HCT116 (cell line): ENCODE measurements around the gene TM6SF1. TPM values are rescaled to one million over a fixed set of nuclear protein-coding genes. Genes with fewer than 3 reads are reported as not detected.

Source experiments
- ATAC-seq: fragments of 200-7000 bp; cut with Tn5 transposase; 2 replicates; pipeline ENCODE4 v1.9.1; 2020; ENCODE audit warnings: mild to moderate bottlenecking, moderate library complexity
- BruUV-seq: library from RNA; stranded (reverse); fragments of 400-500 nt; replicated peaks from 2 replicates; lab custom pipeline; 2021; lab: Mats Ljungman, UMichigan
- CTCF ChIA-PET: fragments of 300-600 bp; sonication (Branson Sonifier 250); formaldehyde crosslinking; loops from one replicate; lab custom pipeline; 2021; ENCODE audit warnings: antibody characterized with exemption; lab: Charles Lee
- POLR2A ChIA-PET: fragments of 300-600, 350-600 bp; sonication (Branson Sonifier 250); formaldehyde crosslinking; loops from one replicate; lab custom pipeline; 2021; ENCODE audit warnings: antibody characterized with exemption; lab: Charles Lee
- RAD21 ChIA-PET, 2 experiments: fragments of 300-600 bp; sonication (Branson Sonifier 250); formaldehyde crosslinking; loops; one replicate each; lab custom pipeline; 2023; ENCODE audit warnings: low total read pairs in 2 of 2; ENCODE audit not compliant: uncharacterized antibody in 2 of 2, unreplicated experiment in 2 of 2, low non-redundant PET in 1 of 2; lab: Charles Lee
- DNase-seq: peaks from one replicate; pipeline ENCODE4 v3.0.0-alpha.2; 2010; ENCODE audit warnings: low read depth, low spot score
- H2AFZ ChIP-seq: fragments of 200-600 bp; shearing (Covaris generic), sonication (generic); 2 replicates; pipeline ENCODE4 v1.6.1; 2017; ENCODE audit warnings: low read depth, mixed run types, mixed read lengths, antibody characterized with exemption, low read length; ENCODE audit not compliant: poor library complexity, severe bottlenecking
- H3K27ac ChIP-seq: 2 replicates; pipeline ENCODE4 v1.5.1; 2012; ENCODE audit warnings: low read depth, low read length
- H3K27me3 ChIP-seq: fragments of 200-600 bp; sonication (generic); 2 replicates; pipeline ENCODE4 v1.6.1; 2016; ENCODE audit warnings: mixed run types, low read length, mixed read lengths; ENCODE audit not compliant: insufficient read depth
- H3K36me3 ChIP-seq, 2 experiments: fragments of 200-500 bp in 1 of 2; fragments of 200-600 bp in 1 of 2; sonication (Bioruptor generic) in 1 of 2; sonication (generic) in 1 of 2; 2 replicates each; pipeline versions ENCODE4 v1.5.1 to v1.6.1; 2014 to 2016; ENCODE audit warnings: low read length in 2 of 2, inconsistent platforms in 1 of 2, mixed read lengths in 1 of 2, mixed run types in 1 of 2; ENCODE audit not compliant: insufficient read depth in 2 of 2, control insufficient read depth in 1 of 2
- H3K4me1 ChIP-seq, 2 experiments: fragments of 200-600 bp in 1 of 2; sonication (generic) in 1 of 2; 2 replicates each; pipeline versions ENCODE4 v1.5.1 to v1.6.1; 2012 to 2017; ENCODE audit warnings: low read length in 2 of 2, inconsistent platforms in 1 of 2, mild to moderate bottlenecking in 1 of 2, mixed read lengths in 1 of 2, mixed run types in 1 of 2, moderate library complexity in 1 of 2; ENCODE audit not compliant: insufficient read depth in 2 of 2, control insufficient read depth in 1 of 2
- H3K4me2 ChIP-seq: fragments of 200-600 bp; sonication (generic); 2 replicates; pipeline ENCODE4 v1.6.1; 2017; ENCODE audit warnings: mixed run types, low read length, mixed read lengths
- H3K4me3 ChIP-seq, 2 experiments: fragments of 200-600 bp in 1 of 2; sonication (generic) in 1 of 2; replicated peaks in 1 of 2; 2 replicates each; pipeline ENCODE4 v1.5.1; 2011 to 2016; ENCODE audit warnings: low read length in 2 of 2, control low read depth in 1 of 2, low read depth in 1 of 2, mild to moderate bottlenecking in 1 of 2, mixed read lengths in 1 of 2, mixed run types in 1 of 2
- H3K79me2 ChIP-seq: fragments of 200-600 bp; sonication (generic); 2 replicates; pipeline ENCODE4 v1.6.1; 2017; ENCODE audit warnings: mild to moderate bottlenecking, mixed run types, low read length, moderate library complexity, mixed read lengths; ENCODE audit not compliant: insufficient read depth
- H3K9ac ChIP-seq: fragments of 200-600 bp; sonication (generic); 2 replicates; pipeline ENCODE4 v1.6.1; 2016; ENCODE audit warnings: low read length, mixed read lengths
- H3K9me2 ChIP-seq: fragments of 200-600 bp; sonication (generic), shearing (Covaris generic); 2 replicates; pipeline ENCODE4 v1.6.1; 2017; ENCODE audit warnings: mixed run types, mild to moderate bottlenecking, moderate library complexity; ENCODE audit not compliant: insufficient read depth
- H3K9me3 ChIP-seq, 2 experiments: fragments of 200-500 bp in 1 of 2; fragments of 200-600 bp in 1 of 2; sonication (Bioruptor generic) in 1 of 2; sonication (generic) in 1 of 2; 2 replicates each; pipeline ENCODE4 v1.6.1; 2014 to 2017; ENCODE audit warnings: low read length in 2 of 2, mixed read lengths in 2 of 2, inconsistent platforms in 1 of 2, low read depth in 1 of 2, mild to moderate bottlenecking in 1 of 2, mixed run types in 1 of 2, moderate library complexity in 1 of 2; ENCODE audit not compliant: control insufficient read depth in 1 of 2, insufficient read depth in 1 of 2
- H4K20me1 ChIP-seq: fragments of 200-600 bp; sonication (generic), shearing (Covaris generic); 2 replicates; pipeline ENCODE4 v1.6.1; 2017; ENCODE audit warnings: mixed run types, mild to moderate bottlenecking, moderate library complexity; ENCODE audit not compliant: insufficient read depth
- ATF3 ChIP-seq: IDR thresholded peaks from 2 replicates; pipeline ENCODE4 v1.6.1; 2012
- CBX3 ChIP-seq: IDR thresholded peaks from 2 replicates; pipeline ENCODE4 v1.6.1; 2012; ENCODE audit warnings: low read depth
- CTCF ChIP-seq, 3 experiments: fragments of 200-600 bp in 1 of 3; sonication (generic) in 1 of 3; IDR thresholded peaks in 2 of 3; conservative IDR thresholded peaks in 1 of 3; 2 replicates each; pipeline ENCODE4 v1.5.1; 2012 to 2017; ENCODE audit warnings: low read depth in 2 of 3, low read length in 2 of 3, antibody characterized with exemption in 1 of 3, borderline replicate concordance in 1 of 3, control low read depth in 1 of 3, mild to moderate bottlenecking in 1 of 3, mixed read lengths in 1 of 3, mixed run types in 1 of 3, moderate library complexity in 1 of 3; ENCODE audit not compliant: insufficient read depth in 1 of 3
- EGR1 ChIP-seq: IDR thresholded peaks from 2 replicates; pipeline ENCODE4 v1.6.1; 2012; ENCODE audit warnings: low read depth
- ELF1 ChIP-seq: IDR thresholded peaks from 2 replicates; pipeline ENCODE4 v1.6.1; 2012; ENCODE audit warnings: low read depth, borderline replicate concordance
- EZH2 ChIP-seq: fragments of 200-600 bp; sonication (generic); IDR thresholded peaks from 2 replicates; pipeline ENCODE4 v1.6.1; 2017; ENCODE audit warnings: antibody characterized with exemption, mixed run types
- EZH2phosphoT487 ChIP-seq: fragments of 200-600 bp; IDR thresholded peaks from 2 replicates; pipeline ENCODE4 v1.6.1; 2018; ENCODE audit warnings: antibody characterized with exemption, borderline replicate concordance
- FOSL1 ChIP-seq: IDR thresholded peaks from 2 replicates; pipeline ENCODE4 v1.6.1; 2012; ENCODE audit warnings: low read depth
- MAX ChIP-seq: IDR thresholded peaks from 2 replicates; pipeline ENCODE4 v1.6.1; 2012
- POLR2A ChIP-seq: IDR thresholded peaks from 2 replicates; pipeline ENCODE4 v1.7.0; 2011; ENCODE audit warnings: borderline replicate concordance; ENCODE audit not compliant: insufficient read depth, insufficient read length; ENCODE audit errors: extremely low read depth
- RAD21 ChIP-seq: IDR thresholded peaks from 2 replicates; pipeline ENCODE4 v1.6.1; 2012; ENCODE audit warnings: low read depth, mild to moderate bottlenecking
- YY1 ChIP-seq: IDR thresholded peaks from 2 replicates; pipeline ENCODE4 v1.6.1; 2011; ENCODE audit warnings: low read length, low read depth, moderate library complexity, mild to moderate bottlenecking; ENCODE audit not compliant: insufficient replicate concordance; ENCODE audit errors: extremely low read depth
- ZBTB33 ChIP-seq: IDR thresholded peaks from 2 replicates; pipeline ENCODE4 v1.6.1; 2011; ENCODE audit warnings: mild to moderate bottlenecking, low read length, moderate library complexity; ENCODE audit not compliant: insufficient replicate concordance; ENCODE audit errors: extremely low read depth
- ZNF274 ChIP-seq: fragments of 200-500 bp; sonication (Bioruptor generic); IDR thresholded peaks from 2 replicates; pipeline ENCODE4 v1.6.1; 2014; ENCODE audit warnings: mild to moderate bottlenecking, low read depth, low read length, inconsistent platforms
- intact Hi-C: fragments of 100-400 bp; cut with micrococcal nuclease; formaldehyde crosslinking; loops from 2 replicates; pipeline ENCODE4 v1.10.0; 2022
- total RNA-seq: library from RNA; stranded (reverse); gene quantifications from one replicate; pipeline ENCODE4 v1.2.1, GENCODE V29; 2021; ENCODE audit not compliant: unreplicated experiment

Gene TM6SF1
- total RNA-seq, 1 experiment from 2014 or later, result not detected

- H2AFZ ChIP-seq, result no peak overlapping the region
- H3K4me3 ChIP-seq, result no peak overlapping the region
- H3K4me1 ChIP-seq, result no peaks in the 10 kb centered on the region
- no peak overlapping the region for H3K4me2 ChIP-seq
- BruUV-seq, result no TSS peak
- no peaks in the 10 kb centered on the region for H3K36me3 ChIP-seq
- RAD21 ChIA-PET, result no interaction called here
- H3K9ac ChIP-seq, result no peak overlapping the region
- DNase-seq, result no peak
- no peaks in the 10 kb centered on the region for H3K27me3 ChIP-seq
- TF ChIP-seq ELF1, result no peak
- no peak for TF ChIP-seq EZH2
- no peak for TF ChIP-seq FOSL1
- TF ChIP-seq EGR1, result no peak
- TF ChIP-seq CTCF (IDR thresholded peaks at IDR 0.05 in 2 of 3, conservative IDR thresholded peaks at IDR 0.05 in 1 of 3; ENCODE audit: borderline replicate concordance in 1 of 3, insufficient read depth in 1 of 3, low read depth in 2 of 3, low read length in 2 of 3), result no peak
- TF ChIP-seq EZH2phosphoT487, result no peak
- no peak for TF ChIP-seq CBX3
- TF ChIP-seq ZNF274, result no peak
- no peak for ATAC-seq
- CTCF ChIA-PET, result no interaction called here
- POLR2A ChIA-PET, result no interaction called here
- no peaks in the 10 kb centered on the region for H3K9me3 ChIP-seq
- no peaks in the 10 kb centered on the region for H4K20me1 ChIP-seq
- intact Hi-C loops, result no loop called here
- no peak overlapping the region for H3K27ac ChIP-seq
- no peaks in the 10 kb centered on the region for H3K79me2 ChIP-seq
- no peaks in the 10 kb centered on the region for H3K9me2 ChIP-seq
Observed at GRCh38 chr15:83174891-83175290, 67.4 kb downstream of the TM6SF1 start.

GRCh38 chr15:83178390-83178789 lies 70.9 kb downstream of the TM6SF1 start:
- BruUV-seq, result no TSS peak
- intact Hi-C loops, result no loop called here
- ATAC-seq, result no peak
- H3K27me3 ChIP-seq, result no peaks in the 10 kb centered on the region
- no peaks in the 10 kb centered on the region for H3K4me1 ChIP-seq
- no peaks in the 10 kb centered on the region for H3K9me2 ChIP-seq
- H3K9ac ChIP-seq, result no peak overlapping the region
- H3K27ac ChIP-seq, result no peak overlapping the region
- H3K4me3 ChIP-seq, result no peak overlapping the region
- ChIA-PET POLR2A (no interaction called here), CTCF (no interaction called here), RAD21 (no interaction called here)
- H3K79me2 ChIP-seq, result no peaks in the 10 kb centered on the region
- no peaks in the 10 kb centered on the region for H4K20me1 ChIP-seq
- no peak for TF ChIP-seq CBX3
- TF ChIP-seq YY1, result no peak
- TF ChIP-seq ELF1, result no peak
- no peak for TF ChIP-seq EZH2
- no peak for TF ChIP-seq MAX
- TF ChIP-seq RAD21, result no peak
- no peak for TF ChIP-seq ZBTB33
- no peak for TF ChIP-seq FOSL1
- no peak for TF ChIP-seq POLR2A
- no peak for TF ChIP-seq ATF3
- no peak overlapping the region for H2AFZ ChIP-seq
- no peak overlapping the region for H3K4me2 ChIP-seq
- no peak for DNase-seq
- H3K9me3 ChIP-seq, result no peaks in the 10 kb centered on the region
- no peaks in the 10 kb centered on the region for H3K36me3 ChIP-seq
